H9 (cell line): ENCODE results near the gene EDEM1. TPM values are rescaled to one million over a fixed set of nuclear protein-coding genes. Genes with fewer than 3 reads are reported as not detected.
A peak's percentile ranks its signal among the peaks of the same experiment; 100 is the strongest.

Experiments used
- DNase-seq: peaks from one replicate; pipeline ENCODE4 v3.0.0-alpha.2; 2017
- H2AFZ ChIP-seq: one replicate; pipeline ENCODE4 v1.6.1; 2013; ENCODE audit warnings: mild to moderate bottlenecking, low read length, control low read depth, moderate library complexity
- H2AK5ac ChIP-seq: 2 replicates; pipeline ENCODE4 v1.6.1; 2013; ENCODE audit warnings: low read length, control low read depth, mixed read lengths; ENCODE audit not compliant: insufficient read length
- H2BK120ac ChIP-seq: one replicate; pipeline ENCODE4 v1.6.1; 2013; ENCODE audit warnings: low read depth, mild to moderate bottlenecking, low read length, control low read depth, inconsistent platforms; ENCODE audit not compliant: poor library complexity, severe bottlenecking
- H2BK12ac ChIP-seq: 2 replicates; pipeline ENCODE4 v1.6.1; 2013; ENCODE audit warnings: low read length, control low read depth, mixed read lengths, low read depth; ENCODE audit not compliant: insufficient read length
- H2BK15ac ChIP-seq: 2 replicates; pipeline ENCODE4 v1.6.1; 2013; ENCODE audit warnings: low read depth, low read length, control low read depth
- H2BK20ac ChIP-seq: one replicate; pipeline ENCODE4 v1.6.1; 2013; ENCODE audit warnings: low read depth, mild to moderate bottlenecking, low read length, control low read depth, inconsistent platforms; ENCODE audit not compliant: poor library complexity, severe bottlenecking
- H2BK5ac ChIP-seq: 2 replicates; pipeline ENCODE4 v1.6.1; 2013; ENCODE audit warnings: low read length, control low read depth, mixed read lengths; ENCODE audit not compliant: insufficient read length
- H3K14ac ChIP-seq: 2 replicates; pipeline ENCODE4 v1.6.1; 2013; ENCODE audit warnings: low read length, control low read depth; ENCODE audit not compliant: insufficient read depth
- H3K18ac ChIP-seq: 2 replicates; pipeline ENCODE4 v1.6.1; 2013; ENCODE audit warnings: low read depth, mild to moderate bottlenecking, mixed read lengths, low read length, control low read depth; ENCODE audit not compliant: insufficient read length
- H3K23ac ChIP-seq: 2 replicates; pipeline ENCODE4 v1.6.1; 2013; ENCODE audit warnings: low read length, control low read depth, mixed read lengths, low read depth; ENCODE audit not compliant: insufficient read length
- H3K23me2 ChIP-seq: 2 replicates; pipeline ENCODE4 v1.6.1; 2013; ENCODE audit warnings: low read depth, mild to moderate bottlenecking, mixed read lengths, low read length, control low read depth; ENCODE audit not compliant: insufficient read length, poor library complexity, severe bottlenecking
- H3K27ac ChIP-seq: 2 replicates; pipeline ENCODE4 v1.5.1; 2013; ENCODE audit warnings: low read length, control low read depth, mixed read lengths, low read depth; ENCODE audit not compliant: insufficient read length
- H3K27me3 ChIP-seq: 2 replicates; pipeline ENCODE4 v1.6.1; 2013; ENCODE audit warnings: low read length, control low read depth, inconsistent platforms; ENCODE audit not compliant: insufficient read depth
- H3K4ac ChIP-seq: 2 replicates; pipeline ENCODE4 v1.6.1; 2013; ENCODE audit warnings: low read depth, mild to moderate bottlenecking, control low read depth, inconsistent platforms, low read length, moderate library complexity
- H3K4me1 ChIP-seq: 2 replicates; pipeline ENCODE4 v1.6.1; 2013; ENCODE audit warnings: low read length, control low read depth, inconsistent platforms; ENCODE audit not compliant: insufficient read depth
- H3K4me2 ChIP-seq: 2 replicates; pipeline ENCODE4 v1.6.1; 2013; ENCODE audit warnings: low read length, control low read depth, mixed read lengths; ENCODE audit not compliant: insufficient read length, insufficient read depth
- H3K56ac ChIP-seq: 2 replicates; pipeline ENCODE4 v1.6.1; 2013; ENCODE audit warnings: low read depth, mild to moderate bottlenecking, mixed read lengths, low read length, control low read depth; ENCODE audit not compliant: insufficient read length
- H3K79me1 ChIP-seq: 2 replicates; pipeline ENCODE4 v1.6.1; 2013; ENCODE audit warnings: low read depth, mild to moderate bottlenecking, moderate library complexity, low read length, control low read depth, inconsistent platforms; ENCODE audit not compliant: insufficient read depth, poor library complexity, severe bottlenecking
- H3K79me2 ChIP-seq: 2 replicates; pipeline ENCODE4 v1.6.1; 2013; ENCODE audit warnings: low read length, control low read depth, inconsistent platforms; ENCODE audit not compliant: insufficient read depth
- H3K9ac ChIP-seq: 2 replicates; pipeline ENCODE4 v1.6.1; 2013; ENCODE audit warnings: low read length, control low read depth, mixed read lengths; ENCODE audit not compliant: insufficient read length; ENCODE audit errors: extremely low read depth
- H3K9me3 ChIP-seq: one replicate; pipeline ENCODE4 v1.6.1; 2013; ENCODE audit warnings: low read depth, low read length, inconsistent platforms; ENCODE audit not compliant: control insufficient read depth
- H3T11ph ChIP-seq: one replicate; pipeline ENCODE4 v1.6.1; 2013; ENCODE audit warnings: mild to moderate bottlenecking, low read length, control low read depth, inconsistent platforms
- H4K20me1 ChIP-seq: one replicate; pipeline ENCODE4 v1.6.1; 2013; ENCODE audit not compliant: control insufficient read depth, insufficient read length, insufficient read depth
- H4K5ac ChIP-seq: 2 replicates; pipeline ENCODE4 v1.6.1; 2013; ENCODE audit warnings: low read depth, mild to moderate bottlenecking, mixed read lengths, low read length, control low read depth; ENCODE audit not compliant: insufficient read length
- H4K8ac ChIP-seq: replicated peaks from 2 replicates; pipeline ENCODE4 v1.6.1; 2013; ENCODE audit warnings: low read length, control low read depth, mixed read lengths, low read depth; ENCODE audit not compliant: insufficient read length
- H4K91ac ChIP-seq: 2 replicates; pipeline ENCODE4 v1.6.1; 2013; ENCODE audit warnings: low read depth, mild to moderate bottlenecking, moderate library complexity, mixed read lengths, low read length, control low read depth; ENCODE audit not compliant: insufficient read length
- H3K27ac Mint-ChIP-seq, 3 experiments: 2 replicates in 2 of 3; 3 replicates in 1 of 3; pipeline ENCODE4 v1.8.0; 2020 to 2021; ENCODE audit warnings: mixed read lengths in 3 of 3, mild to moderate bottlenecking in 1 of 3, moderate library complexity in 1 of 3
- H3K27me3 Mint-ChIP-seq: 2 replicates; pipeline ENCODE4 v1.8.0; 2021; ENCODE audit warnings: low read depth, mild to moderate bottlenecking, moderate library complexity, mixed read lengths
- H3K36me3 Mint-ChIP-seq, 3 experiments: 2 replicates in 2 of 3; 3 replicates in 1 of 3; pipeline ENCODE4 v1.8.0; 2020 to 2021; ENCODE audit warnings: low read depth in 3 of 3, mixed read lengths in 3 of 3; ENCODE audit not compliant: insufficient read depth in 1 of 3
- H3K4me1 Mint-ChIP-seq, 2 experiments: 2 replicates each; pipeline ENCODE4 v1.8.0; 2020; ENCODE audit warnings: mixed read lengths in 2 of 2
- H3K4me3 Mint-ChIP-seq, 2 experiments: 2 replicates in 1 of 2; 3 replicates in 1 of 2; pipeline ENCODE4 v1.8.0; 2020 to 2021; ENCODE audit warnings: mild to moderate bottlenecking in 2 of 2, mixed read lengths in 2 of 2, moderate library complexity in 1 of 2
- H3K9me3 Mint-ChIP-seq, 2 experiments: 2 replicates in 1 of 2; 3 replicates in 1 of 2; pipeline ENCODE4 v1.8.0; 2020; ENCODE audit warnings: mild to moderate bottlenecking in 2 of 2, mixed read lengths in 2 of 2, moderate library complexity in 1 of 2
- WGBS: extraction: QIAGEN DNeasy Blood & Tissue Kit; methylation state at CpG from one replicate; pipeline ENCODE4 v1.1.7; 2013; ENCODE audit warnings: missing lambda C conversion rate, low lambda C conversion rate, mixed read lengths; ENCODE audit not compliant: insufficient read length; ENCODE audit errors: extremely low coverage; 5-methylcytosine and 5-hydroxymethylcytosine counted together
- total RNA-seq: library from RNA; stranded (reverse); gene quantifications from 2 replicates; pipeline ENCODE4 v1.2.1, GENCODE V29; 2021
- TF ChIP-seq, protein P1 (sequence below): fragments of 200-600 bp; sonication (generic); conservative IDR thresholded peaks from 3 replicates; pipeline ENCODE4 v1.8.0; 2021; ENCODE audit warnings: antibody characterized with exemption, mild to moderate bottlenecking

The EDEM1 gene
- total RNA-seq, 1 experiment from 2014 or later, result 11.7 TPM

DNA sequence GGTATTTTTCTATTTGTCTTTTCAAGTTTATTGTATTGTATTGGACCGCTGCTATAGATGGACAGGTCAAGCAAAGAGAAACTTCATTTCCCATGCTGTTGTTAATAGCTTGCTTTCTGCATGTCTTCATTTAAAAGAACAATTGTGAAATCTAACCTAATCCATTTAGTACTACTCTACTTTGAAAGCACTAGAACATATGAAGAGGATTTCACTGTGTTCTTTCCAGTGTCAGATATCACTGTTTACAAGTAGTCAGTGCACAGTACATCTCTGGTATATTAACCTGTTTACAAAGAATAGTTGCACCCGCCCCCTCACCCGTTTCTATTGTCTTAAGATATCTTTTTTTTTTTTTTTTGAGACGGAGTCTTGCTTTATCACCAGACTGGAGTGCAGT is 21.8 kb upstream of the EDEM1 start:
- H4K8ac ChIP-seq, result no peak overlapping the region
- no peak overlapping the region for H3T11ph ChIP-seq
- DNase-seq, result no peak
- no peak overlapping the region for H2AFZ ChIP-seq
- Mint-ChIP-seq H3K36me3 (0 out of 7 replicates have a peak, but pooled peaks cover 0 to 2% (median 0%) of the 10 kb centered on the region in 3 experiments), H3K4me1 (peaks cover 38% of the 10 kb centered on the region in 2 experiments), H3K4me3 (no peak overlapping the region), H3K27ac (peak overlapping the region in 1 of 3 experiments; percentile 51; a peak in 2 of 7 replicates), H3K9me3 (no peaks in the 10 kb centered on the region), H3K27me3 (no peaks in the 10 kb centered on the region)
- H3K9ac ChIP-seq, result no peak overlapping the region
- no peak overlapping the region for H2AK5ac ChIP-seq
- H2BK20ac ChIP-seq, result no peak overlapping the region
- no peak overlapping the region for H2BK15ac ChIP-seq
- H3K23me2 ChIP-seq, result no peaks in the 10 kb centered on the region
- H3K23ac ChIP-seq, result no peak overlapping the region
- no peaks in the 10 kb centered on the region for H3K27me3 ChIP-seq
- peaks cover 4% of the 10 kb centered on the region for H3K79me1 ChIP-seq
- no peak overlapping the region for H2BK5ac ChIP-seq
- no peak overlapping the region for H2BK120ac ChIP-seq
- H3K4me2 ChIP-seq, result no peak overlapping the region
- H3K27ac ChIP-seq, result no peak overlapping the region
- no peak overlapping the region for H3K18ac ChIP-seq
- TF ChIP-seq, protein P1, sequence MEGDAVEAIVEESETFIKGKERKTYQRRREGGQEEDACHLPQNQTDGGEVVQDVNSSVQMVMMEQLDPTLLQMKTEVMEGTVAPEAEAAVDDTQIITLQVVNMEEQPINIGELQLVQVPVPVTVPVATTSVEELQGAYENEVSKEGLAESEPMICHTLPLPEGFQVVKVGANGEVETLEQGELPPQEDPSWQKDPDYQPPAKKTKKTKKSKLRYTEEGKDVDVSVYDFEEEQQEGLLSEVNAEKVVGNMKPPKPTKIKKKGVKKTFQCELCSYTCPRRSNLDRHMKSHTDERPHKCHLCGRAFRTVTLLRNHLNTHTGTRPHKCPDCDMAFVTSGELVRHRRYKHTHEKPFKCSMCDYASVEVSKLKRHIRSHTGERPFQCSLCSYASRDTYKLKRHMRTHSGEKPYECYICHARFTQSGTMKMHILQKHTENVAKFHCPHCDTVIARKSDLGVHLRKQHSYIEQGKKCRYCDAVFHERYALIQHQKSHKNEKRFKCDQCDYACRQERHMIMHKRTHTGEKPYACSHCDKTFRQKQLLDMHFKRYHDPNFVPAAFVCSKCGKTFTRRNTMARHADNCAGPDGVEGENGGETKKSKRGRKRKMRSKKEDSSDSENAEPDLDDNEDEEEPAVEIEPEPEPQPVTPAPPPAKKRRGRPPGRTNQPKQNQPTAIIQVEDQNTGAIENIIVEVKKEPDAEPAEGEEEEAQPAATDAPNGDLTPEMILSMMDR, result no peak
- H4K5ac ChIP-seq, result no peak overlapping the region
- no peak overlapping the region for H2BK12ac ChIP-seq
- H3K14ac ChIP-seq, result no peak overlapping the region
- no CpG with 5 or more reads among the region's 4 CpGs for WGBS
- H4K91ac ChIP-seq, result no peak overlapping the region
- 0 out of 2 replicates have a peak, but pooled peaks cover 3% of the 10 kb centered on the region for H3K4me1 ChIP-seq
- no peaks in the 10 kb centered on the region for H3K9me3 ChIP-seq
- H4K20me1 ChIP-seq, result no peaks in the 10 kb centered on the region
- peaks cover 7% of the 10 kb centered on the region; the same call in 1 of the 2 replicates for H3K79me2 ChIP-seq
- H3K56ac ChIP-seq, result no peak overlapping the region
- H3K4ac ChIP-seq, result no peak overlapping the region
